GM19043 (cell line): Measurements from ENCODE around the gene PANX3.

Experiments used
- ATAC-seq: cut with Tn5 transposase; IDR thresholded peaks from one replicate; pipeline ENCODE4 v1.9.1; 2021; ENCODE audit warnings: low read depth; ENCODE audit not compliant: unreplicated experiment

PANX3 gene

DNA sequence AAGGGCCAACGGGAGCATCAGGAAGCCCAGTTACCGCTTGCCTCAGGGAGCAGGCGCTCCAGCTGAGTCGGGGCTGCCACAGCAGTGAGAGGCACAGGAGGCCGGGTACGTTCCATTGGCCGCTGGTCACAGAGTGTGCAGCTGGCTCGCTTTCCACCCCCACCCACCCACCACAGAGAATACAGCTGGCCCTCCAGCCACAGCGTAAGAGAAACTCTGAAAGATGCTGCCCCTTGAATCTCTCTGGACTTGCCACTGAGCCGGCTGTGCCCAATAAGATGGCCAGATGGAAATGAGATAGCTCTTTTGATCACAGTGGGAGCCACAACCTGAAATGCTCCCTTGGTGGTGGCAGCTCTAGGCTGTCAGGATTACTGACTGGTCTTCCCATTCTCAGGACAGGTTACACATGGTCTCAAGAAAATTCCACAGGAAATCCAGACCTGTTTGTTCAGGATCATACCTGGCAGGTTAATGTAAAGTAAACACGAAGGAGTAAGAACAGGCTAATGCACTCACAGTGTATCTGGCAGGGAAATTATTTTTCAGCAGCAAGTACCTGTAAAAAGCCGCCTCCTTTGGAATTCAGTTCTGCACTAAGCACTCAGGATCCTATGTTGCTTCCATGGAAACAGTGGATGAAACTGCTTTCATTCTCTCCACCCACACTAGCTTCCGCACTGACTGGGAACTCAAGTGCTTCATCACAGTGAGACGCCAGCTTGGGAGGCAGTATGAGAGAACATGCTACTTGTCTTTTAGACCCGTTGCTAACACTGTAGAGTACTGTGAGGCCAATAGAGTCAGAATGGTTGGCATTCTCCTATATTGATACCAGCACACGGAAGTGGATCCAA, 45.8 kb downstream of the PANX3 start:
- ATAC-seq, result no peak

- ATAC-seq, result no peak
These were observed 46.7 kb downstream of the PANX3 start for GRCh38 chr11:124657904-124658303.

DNA sequence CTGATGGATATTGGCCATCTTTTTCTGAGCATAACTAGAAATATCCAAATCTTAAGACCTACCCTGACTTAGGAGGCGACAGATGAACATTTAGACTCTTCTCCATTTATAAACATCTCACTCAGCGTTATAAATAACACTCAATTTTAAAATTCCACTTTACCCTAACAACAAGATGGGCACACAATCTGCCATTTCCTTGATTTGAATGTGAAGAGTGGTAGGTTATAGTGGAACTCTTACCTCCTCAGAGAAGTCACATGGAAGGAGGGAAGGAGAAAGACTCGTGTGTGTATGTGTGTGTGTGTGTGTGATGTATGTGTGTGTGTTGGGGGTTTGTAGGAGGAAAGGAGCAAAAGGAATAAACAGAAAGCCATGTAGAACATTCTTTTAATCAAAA, 47.3 kb downstream of the PANX3 start:
- no peak for ATAC-seq

GRCh38 chr11:124658986-124659385, 47.8 kb downstream of the PANX3 start:
- no peak for ATAC-seq

DNA sequence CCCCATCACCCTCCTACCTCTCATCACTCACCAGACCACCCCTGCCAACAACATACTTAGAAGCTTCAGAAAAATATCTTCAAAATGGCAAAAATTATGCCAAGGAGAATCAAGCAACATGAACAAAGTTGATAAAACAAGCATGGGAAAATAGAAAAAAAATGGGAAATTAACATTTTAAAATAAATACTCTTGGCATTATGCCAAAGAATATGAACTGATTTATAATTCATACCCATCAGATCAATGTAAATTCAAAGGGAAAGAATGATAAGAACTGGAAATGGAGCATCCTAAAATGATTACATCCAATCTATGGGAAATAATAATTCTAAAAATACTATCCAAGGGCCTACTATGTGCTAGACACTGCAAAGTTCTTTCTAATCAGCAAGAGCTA, 50.3 kb downstream of the PANX3 start:
- no peak for ATAC-seq

DNA sequence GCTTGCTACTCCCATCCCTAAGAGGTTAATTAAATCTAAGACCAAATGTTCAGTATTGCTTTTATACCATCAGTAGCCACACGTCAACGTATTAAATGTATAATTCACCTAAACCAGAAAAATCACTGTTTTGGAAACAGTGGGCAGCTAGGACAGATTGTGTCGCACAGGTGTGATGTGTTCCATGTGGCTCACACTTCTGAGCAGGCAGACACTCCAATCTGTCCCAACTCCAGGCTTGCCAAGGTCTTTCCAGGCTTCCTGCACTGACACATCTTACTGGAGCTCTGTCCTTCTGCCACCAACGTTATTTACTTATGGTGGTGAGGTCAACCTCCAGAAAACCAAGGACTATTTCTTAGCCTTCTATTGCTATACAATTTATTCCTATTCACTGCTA, 50.9 kb downstream of the PANX3 start:
- ATAC-seq, result no peak

DNA sequence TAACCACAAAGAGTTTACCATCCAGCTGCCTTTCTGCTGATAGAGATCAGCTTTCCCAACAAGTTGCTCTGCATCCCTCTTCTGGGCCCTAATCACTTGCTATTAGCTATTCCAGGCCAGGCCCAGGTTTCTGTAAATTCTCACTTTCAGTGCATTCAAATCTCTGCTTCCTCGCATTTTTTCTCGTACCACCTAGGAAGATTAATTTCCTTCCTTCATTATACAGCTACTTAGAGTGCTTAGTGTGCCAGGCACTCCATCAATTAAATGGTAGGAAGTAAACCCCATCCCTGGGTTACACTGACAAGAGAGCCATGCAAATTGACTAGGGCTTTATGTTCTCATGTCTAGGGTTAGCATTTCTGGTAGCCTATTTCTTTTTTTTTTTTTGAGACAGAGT, 52.6 kb downstream of the PANX3 start:
- ATAC-seq, result no peak

GRCh38 chr11:124667601-124668000, 56.4 kb downstream of the PANX3 start:
- no peak for ATAC-seq

DNA sequence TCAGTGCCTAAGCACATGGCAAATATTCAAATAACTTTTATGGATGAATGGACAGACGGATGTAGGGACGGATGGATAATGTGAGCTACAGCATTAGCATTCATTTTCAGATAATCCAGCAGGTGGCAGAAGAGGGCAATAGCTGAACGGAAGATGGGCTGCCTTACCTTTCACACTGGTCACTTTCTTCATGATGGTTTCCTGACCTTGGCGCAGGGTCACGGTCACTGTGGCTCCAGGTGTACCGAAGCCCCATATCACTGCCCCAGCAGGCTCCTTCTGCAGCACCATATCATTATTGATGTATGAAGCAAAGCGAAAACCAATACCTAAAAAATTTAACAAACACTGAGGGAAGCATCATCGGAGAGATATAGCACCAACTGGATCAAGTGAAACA, 58.0 kb downstream of the PANX3 start:
- no peak for ATAC-seq
